IPS DF 6.9 (cell line): Measurements from ENCODE around the gene TRMT1L.

Experiments
- DNase-seq: peaks from one replicate; pipeline ENCODE4 v3.0.0-alpha.2; 2013; ENCODE audit warnings: low read depth, low spot score
- H3K27ac ChIP-seq: one replicate; pipeline ENCODE4 v1.5.1; 2013; ENCODE audit warnings: low read length, control low read depth
- H3K27me3 ChIP-seq: 2 replicates; pipeline ENCODE4 v1.6.1; 2013; ENCODE audit warnings: mild to moderate bottlenecking, low read length; ENCODE audit not compliant: control insufficient read depth, insufficient read depth
- H3K36me3 ChIP-seq: 2 replicates; pipeline ENCODE4 v1.6.1; 2013; ENCODE audit warnings: low read length; ENCODE audit not compliant: control insufficient read depth, insufficient read depth
- H3K4me1 ChIP-seq: 2 replicates; pipeline ENCODE4 v1.6.1; 2013; ENCODE audit warnings: low read length; ENCODE audit not compliant: control insufficient read depth, insufficient read depth
- H3K4me3 ChIP-seq: 2 replicates; pipeline ENCODE4 v1.5.1; 2013; ENCODE audit warnings: mild to moderate bottlenecking, low read length
- H3K9me3 ChIP-seq: 2 replicates; pipeline ENCODE4 v1.6.1; 2013; ENCODE audit warnings: low read length, inconsistent platforms; ENCODE audit not compliant: control insufficient read depth, insufficient read depth
- WGBS: extraction: QIAGEN DNeasy Blood & Tissue Kit; methylation state at CpG from one replicate; pipeline ENCODE4 v1.1.7; 2013; ENCODE audit warnings: mixed read lengths, missing lambda C conversion rate; ENCODE audit not compliant: insufficient read length, insufficient coverage; 5-methylcytosine and 5-hydroxymethylcytosine counted together

TRMT1L gene

DNA sequence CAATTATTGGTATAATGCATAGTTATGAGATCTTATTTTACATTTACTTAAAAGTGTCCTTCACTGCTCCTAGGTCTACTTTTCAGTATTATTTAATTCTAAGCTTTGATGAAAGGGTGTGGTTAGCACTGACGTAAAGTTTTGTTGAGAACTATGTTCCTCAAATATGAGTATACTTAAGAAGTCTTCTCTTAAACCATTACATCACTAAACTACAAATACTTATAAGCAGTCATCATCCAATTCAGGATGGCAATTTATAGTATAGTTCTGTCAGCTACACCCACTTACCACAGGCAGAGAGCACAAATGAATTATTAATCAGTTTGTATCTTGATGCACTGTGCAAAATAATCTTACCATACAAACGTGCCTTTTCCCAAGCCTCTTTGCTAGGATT is 27.0 kb downstream of the TRMT1L start:
- Histone ChIP-seq H3K9me3 (no peaks in the 10 kb centered on the region), H3K36me3 (no peaks in the 10 kb centered on the region; the same call in 1 of the 2 replicates), H3K27me3 (no peaks in the 10 kb centered on the region), H3K4me3 (no peak overlapping the region), H3K27ac (no peak overlapping the region), H3K4me1 (no peaks in the 10 kb centered on the region)
- WGBS = no CpG with 5 or more reads among the region's 2 CpGs
- no peak for DNase-seq

DNA sequence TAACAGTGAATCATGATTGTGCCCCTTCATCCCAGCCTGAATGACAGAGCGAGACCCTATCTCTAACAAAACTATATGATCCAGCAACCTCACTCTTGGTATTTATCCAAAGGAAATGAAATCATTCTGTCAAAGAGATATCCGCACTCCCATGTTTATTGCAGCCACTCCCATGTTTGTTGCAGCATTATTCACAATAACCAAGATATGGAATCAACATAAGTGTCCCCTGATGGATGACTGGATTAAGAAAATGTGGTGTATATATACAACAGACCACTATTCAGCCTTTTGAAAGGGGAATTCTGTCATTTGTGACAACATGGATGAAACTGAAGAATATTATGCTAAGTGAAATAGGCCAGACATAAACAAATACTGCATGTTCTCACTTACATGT is 44.4 kb downstream of the TRMT1L start:
- WGBS = no CpG with 5 or more reads among the region's 2 CpGs
- H3K27ac ChIP-seq = no peak overlapping the region
- H3K9me3 ChIP-seq = no peaks in the 10 kb centered on the region

GRCh38 chr1:185111873-185112272 is 44.9 kb downstream of the TRMT1L start:
- Histone ChIP-seq H3K4me1 (no peaks in the 10 kb centered on the region), H3K27me3 (no peaks in the 10 kb centered on the region), H3K9me3 (no peaks in the 10 kb centered on the region), H3K27ac (no peak overlapping the region), H3K36me3 (no peaks in the 10 kb centered on the region), H3K4me3 (no peak overlapping the region)
- no peak for DNase-seq

More for the DNA sequence above, 44.4 kb downstream of the TRMT1L start:
- Histone ChIP-seq H3K4me3 (no peak overlapping the region), H3K4me1 (no peaks in the 10 kb centered on the region), H3K36me3 (no peaks in the 10 kb centered on the region), H3K27me3 (no peaks in the 10 kb centered on the region)
- DNase-seq = no peak

- H3K36me3 ChIP-seq = no peaks in the 10 kb centered on the region
- H3K27me3 ChIP-seq = no peaks in the 10 kb centered on the region
- no peaks in the 10 kb centered on the region for H3K4me1 ChIP-seq
- H3K27ac ChIP-seq = no peak overlapping the region
- no peak overlapping the region for H3K4me3 ChIP-seq
- H3K9me3 ChIP-seq = no peaks in the 10 kb centered on the region
- DNase-seq = no peak
Observed at GRCh38 chr1:185110145-185110544, 46.6 kb downstream of the TRMT1L start.

- no peaks in the 10 kb centered on the region for H3K9me3 ChIP-seq
- no peak for DNase-seq
- H3K4me1 ChIP-seq = no peaks in the 10 kb centered on the region
- H3K4me3 ChIP-seq = no peak overlapping the region
- no peak overlapping the region for H3K27ac ChIP-seq
- no peaks in the 10 kb centered on the region for H3K27me3 ChIP-seq
- H3K36me3 ChIP-seq = no peaks in the 10 kb centered on the region; the same call in 1 of the 2 replicates
Observed at GRCh38 chr1:185108321-185108720, 48.4 kb downstream of the TRMT1L start.

DNA sequence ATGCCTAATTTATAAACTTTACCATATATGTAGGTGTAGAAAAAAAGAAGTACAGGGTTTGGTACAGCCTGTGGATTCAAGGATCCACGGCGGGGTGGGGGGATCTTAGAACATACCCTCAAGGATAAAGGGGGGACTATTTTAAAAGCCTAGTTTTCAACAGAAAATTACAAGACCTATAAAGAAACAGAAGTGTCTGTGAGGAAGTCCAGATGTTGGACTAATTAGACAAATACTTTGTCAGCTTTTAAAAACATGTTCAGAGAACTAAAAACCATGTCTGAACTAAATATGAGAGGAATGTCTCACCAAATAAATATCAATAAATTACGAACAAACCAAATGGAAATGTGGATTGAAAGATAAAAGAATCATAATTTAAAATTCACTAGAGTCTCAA is 51.6 kb downstream of the TRMT1L start:
- Histone ChIP-seq H3K4me1 (no peaks in the 10 kb centered on the region), H3K27me3 (no peaks in the 10 kb centered on the region)
- WGBS = no CpG with 5 or more reads among the region's 3 CpGs

DNA sequence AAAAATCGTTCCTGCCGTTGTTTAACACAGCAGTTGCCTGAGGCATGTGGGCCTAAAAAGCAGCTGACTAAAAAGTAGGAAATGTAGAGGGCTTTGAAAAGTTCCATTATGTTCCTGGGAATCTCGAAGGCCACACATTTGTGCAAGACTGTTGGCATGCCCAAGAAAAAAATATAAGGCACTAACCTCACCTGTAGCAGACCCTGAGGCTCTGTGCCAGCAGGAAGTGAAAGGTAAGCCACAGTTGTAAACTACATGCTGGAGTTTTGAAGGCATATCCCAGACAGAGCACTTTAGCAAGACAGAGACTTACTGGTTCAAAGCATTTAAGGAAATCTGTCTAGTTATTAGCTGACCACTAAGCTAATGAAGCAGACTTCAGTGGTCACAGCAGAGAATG is 52.7 kb downstream of the TRMT1L start:
- H3K4me1 ChIP-seq = no peaks in the 10 kb centered on the region
- no CpG with 5 or more reads among the region's 3 CpGs for WGBS
- no peaks in the 10 kb centered on the region for H3K9me3 ChIP-seq
- H3K4me3 ChIP-seq = no peak overlapping the region
- H3K27ac ChIP-seq = no peak overlapping the region
- no peaks in the 10 kb centered on the region for H3K27me3 ChIP-seq
- no peaks in the 10 kb centered on the region; the same call in 1 of the 2 replicates for H3K36me3 ChIP-seq
- DNase-seq = no peak

More for the DNA sequence above, 51.6 kb downstream of the TRMT1L start:
- no peaks in the 10 kb centered on the region for H3K9me3 ChIP-seq
- H3K27ac ChIP-seq = no peak overlapping the region
- no peak overlapping the region for H3K4me3 ChIP-seq
- DNase-seq = no peak
- no peaks in the 10 kb centered on the region; the same call in 1 of the 2 replicates for H3K36me3 ChIP-seq

DNA sequence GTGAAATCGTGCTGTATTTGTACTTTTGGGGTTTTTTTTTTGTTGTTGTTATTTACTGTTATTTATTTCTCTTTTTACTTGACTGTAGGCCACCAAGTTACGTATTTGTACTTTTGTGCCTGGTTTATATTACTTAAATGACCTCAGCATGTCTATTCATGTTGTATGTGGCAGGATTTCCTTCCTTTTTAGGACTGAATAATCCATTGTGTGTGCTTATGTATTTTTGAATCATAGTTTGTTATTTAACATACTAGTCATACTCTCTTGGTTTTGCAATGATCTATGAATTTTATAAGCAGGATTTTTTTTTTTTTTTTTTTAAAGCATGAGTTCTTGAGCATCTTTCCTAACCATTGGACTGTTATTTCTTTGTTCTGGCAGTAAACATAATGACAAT is 60.2 kb downstream of the TRMT1L start:
- no peak for DNase-seq
- H3K4me1 ChIP-seq = no peaks in the 10 kb centered on the region
- H3K27me3 ChIP-seq = no peaks in the 10 kb centered on the region
- no peak overlapping the region for H3K4me3 ChIP-seq
- no peak overlapping the region for H3K27ac ChIP-seq
- H3K9me3 ChIP-seq = no peaks in the 10 kb centered on the region
- no CpG with 5 or more reads among the region's 2 CpGs for WGBS
- peaks cover 2% of the 10 kb centered on the region; the same call in 1 of the 2 replicates for H3K36me3 ChIP-seq

DNA sequence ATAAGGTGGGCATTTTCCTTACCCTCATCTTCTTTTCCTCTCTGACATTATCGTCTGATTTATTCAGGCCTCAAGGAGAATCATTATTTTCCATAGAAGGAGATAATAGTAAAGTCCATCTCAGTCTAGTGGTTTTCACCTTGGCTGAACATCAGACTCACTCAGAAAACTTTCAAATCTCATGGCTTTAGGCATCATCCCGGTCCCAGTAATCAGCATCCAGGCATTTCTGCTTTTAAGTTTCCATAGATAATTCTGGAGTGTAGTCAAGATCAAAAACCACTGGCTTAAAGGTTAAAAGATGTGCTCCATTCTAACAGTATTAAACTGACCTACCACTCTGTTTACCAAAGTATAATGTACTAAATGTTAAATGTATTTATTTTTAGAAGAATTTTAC is 62.0 kb downstream of the TRMT1L start:
- no peaks in the 10 kb centered on the region for H3K27me3 ChIP-seq
- no peaks in the 10 kb centered on the region for H3K4me1 ChIP-seq
- no peak for DNase-seq
- no CpG with 5 or more reads among the region's 2 CpGs for WGBS
- no peaks in the 10 kb centered on the region for H3K9me3 ChIP-seq
- H3K36me3 ChIP-seq = peaks cover 2% of the 10 kb centered on the region; the same call in 1 of the 2 replicates
- no peak overlapping the region for H3K27ac ChIP-seq
- H3K4me3 ChIP-seq = no peak overlapping the region

DNA sequence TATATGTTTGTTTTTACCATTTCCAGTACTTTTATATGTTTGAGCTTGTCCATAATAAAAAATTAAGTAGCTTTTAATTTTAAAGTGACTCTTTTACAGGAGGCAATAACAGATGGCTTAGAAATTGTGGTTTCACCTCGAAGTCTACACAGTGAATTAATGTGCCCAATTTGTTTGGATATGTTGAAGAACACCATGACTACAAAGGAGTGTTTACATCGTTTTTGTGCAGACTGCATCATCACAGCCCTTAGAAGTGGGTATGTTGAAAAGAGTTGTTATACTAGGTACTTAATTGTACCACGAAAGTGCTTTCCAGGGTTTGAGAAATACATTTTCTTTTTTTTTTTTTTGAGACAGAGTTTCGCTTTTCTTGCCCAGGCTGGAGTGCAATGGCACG is 65.3 kb downstream of the TRMT1L start:
- no peak for DNase-seq
- Histone ChIP-seq H3K36me3 (no peaks in the 10 kb centered on the region; the same call in 1 of the 2 replicates), H3K4me1 (no peaks in the 10 kb centered on the region), H3K4me3 (no peak overlapping the region), H3K9me3 (no peaks in the 10 kb centered on the region), H3K27me3 (no peaks in the 10 kb centered on the region), H3K27ac (no peak overlapping the region)
- no CpG with 5 or more reads among the region's 5 CpGs for WGBS

DNA sequence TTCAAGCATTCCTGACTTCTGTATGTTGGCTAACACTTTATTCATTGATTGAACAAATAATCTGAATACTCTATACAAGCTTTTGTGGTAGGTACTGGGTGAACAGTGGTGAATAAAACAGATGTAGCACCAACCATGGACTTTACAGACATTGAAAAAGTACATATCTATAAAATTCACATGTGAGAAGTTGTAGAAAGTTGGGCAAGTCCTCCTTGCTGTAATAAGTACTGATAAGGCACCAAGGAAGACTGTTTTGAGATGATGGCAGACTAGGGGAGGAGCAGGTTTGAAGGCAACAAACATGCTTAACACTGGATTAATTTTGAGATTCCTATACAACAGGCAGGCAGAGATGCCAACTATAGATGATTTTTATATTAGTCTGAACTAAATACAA is 69.0 kb downstream of the TRMT1L start:
- DNase-seq = no peak
- Histone ChIP-seq H3K27ac (no peak overlapping the region), H3K27me3 (no peaks in the 10 kb centered on the region), H3K4me3 (no peak overlapping the region), H3K36me3 (no peaks in the 10 kb centered on the region; the same call in 1 of the 2 replicates), H3K9me3 (no peaks in the 10 kb centered on the region), H3K4me1 (peaks cover 2% of the 10 kb centered on the region; the same call in 1 of the 2 replicates)
